HG03378 (cell line): Measurements from ENCODE around the gene MYOD1.
A peak's percentile ranks its signal among the peaks of the same experiment; 100 is the strongest.

Source experiments
- ATAC-seq: cut with Tn5 transposase; IDR thresholded peaks from one replicate; pipeline ENCODE4 v1.9.1; 2021; ENCODE audit warnings: mild to moderate bottlenecking, moderate library complexity; ENCODE audit not compliant: unreplicated experiment

MYOD1 gene

DNA sequence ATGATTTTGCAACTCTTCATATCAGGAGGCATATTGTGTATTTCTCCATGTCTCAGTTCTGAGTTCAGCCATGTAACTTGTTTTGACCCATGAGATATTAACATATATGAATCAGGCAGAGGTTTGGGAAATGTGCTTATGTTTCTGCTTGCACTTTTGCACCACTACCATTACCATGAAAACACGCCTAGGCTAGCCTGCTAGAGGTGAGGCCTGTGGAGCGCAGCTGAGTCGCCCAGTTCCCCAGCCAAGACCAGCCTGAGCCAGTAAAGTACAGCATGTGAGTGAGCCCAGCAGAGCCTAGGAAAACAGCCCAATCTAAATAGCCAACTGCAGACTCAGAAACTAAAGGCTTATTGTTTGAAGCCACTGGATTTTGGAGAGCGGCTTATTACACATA is 18.4 kb upstream of the MYOD1 start:
- no peak for ATAC-seq

- no peak for ATAC-seq
These were observed 16.5 kb upstream of the MYOD1 start for GRCh38 chr11:17702876-17703275.

GRCh38 chr11:17703951-17704350 is 15.4 kb upstream of the MYOD1 start:
- peak; percentile 53 for ATAC-seq

DNA sequence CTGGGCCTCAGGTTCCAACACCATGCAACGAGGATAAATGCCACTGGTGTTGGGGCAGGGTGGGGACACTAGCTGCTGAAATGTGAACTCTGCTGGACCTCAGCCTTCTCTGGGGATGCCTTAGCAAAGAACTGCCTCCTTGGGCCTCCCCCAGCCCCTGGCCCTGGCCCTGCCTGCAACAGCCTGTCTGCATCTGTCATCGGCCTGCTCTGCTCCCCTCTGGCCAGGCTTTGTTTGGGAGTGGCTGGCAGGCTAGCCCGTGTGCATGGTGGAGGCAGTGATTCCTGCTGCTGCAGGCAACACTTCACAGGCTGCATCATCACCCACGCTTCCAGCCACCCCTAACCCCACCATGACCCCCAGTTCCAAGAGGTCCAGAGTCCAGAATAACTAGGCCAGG is 11.5 kb upstream of the MYOD1 start:
- ATAC-seq, result no peak

DNA sequence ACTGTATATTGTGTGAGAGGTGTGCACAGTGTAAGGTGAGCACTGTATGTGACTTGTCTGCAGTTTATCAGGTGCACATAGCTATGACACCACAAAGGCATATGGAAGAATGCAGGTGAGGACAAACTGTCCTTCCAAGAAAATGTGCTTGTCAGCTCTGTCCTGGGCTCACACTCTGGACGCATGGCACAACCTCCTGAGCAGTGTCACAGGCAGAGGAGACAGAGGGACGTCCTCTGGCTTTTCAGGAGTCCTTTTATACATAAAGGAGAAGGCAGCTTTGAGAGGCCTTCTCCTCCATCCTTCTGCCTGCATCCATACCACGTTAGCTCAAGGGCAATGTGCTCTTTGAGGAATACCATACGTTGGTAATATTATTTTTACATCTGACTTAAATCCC is 7.5 kb upstream of the MYOD1 start:
- ATAC-seq, result no peak

DNA sequence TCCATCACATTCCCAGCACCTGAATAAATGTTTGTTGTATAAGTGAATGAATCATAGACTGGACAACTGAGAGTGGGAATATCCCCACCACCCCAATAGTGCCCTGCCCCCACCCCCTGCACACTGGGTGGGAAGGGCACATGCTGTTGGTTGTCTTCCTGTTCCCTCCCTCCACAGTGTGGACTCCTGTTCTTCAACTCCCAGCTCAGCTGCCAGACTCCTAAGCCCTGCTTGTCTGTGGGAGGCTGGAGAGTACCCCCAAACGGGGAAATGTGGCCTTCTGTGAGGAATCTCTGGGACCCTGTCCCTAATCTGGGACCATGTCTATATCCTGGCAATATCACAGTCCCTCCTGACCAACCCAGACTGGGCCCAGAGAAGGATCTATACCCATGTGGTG is 5.5 kb upstream of the MYOD1 start:
- ATAC-seq, result no peak

GRCh38 chr11:17714356-17714854 is 5.0 kb upstream of the MYOD1 start:
- no peak for ATAC-seq

GRCh38 chr11:17714870-17715269 is 4.5 kb upstream of the MYOD1 start:
- ATAC-seq, result no peak

DNA sequence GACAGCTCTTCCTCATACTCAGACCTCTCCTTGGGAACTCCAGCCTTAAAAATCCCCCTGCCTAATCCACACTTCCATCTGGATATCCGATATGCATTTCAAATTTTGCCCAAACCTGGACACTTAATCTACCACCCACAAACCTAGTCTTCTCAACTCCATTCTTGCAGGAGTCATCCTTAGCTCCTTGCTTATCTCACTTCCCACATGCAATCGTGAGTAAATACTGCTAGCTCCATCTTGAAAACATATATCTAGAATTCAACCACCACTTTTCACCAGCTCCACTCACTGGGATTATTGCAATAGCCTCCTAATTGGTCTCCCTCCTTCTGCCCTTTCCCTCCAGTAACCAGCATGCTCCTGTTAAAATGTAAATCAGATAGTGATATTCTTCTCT is 2.6 kb upstream of the MYOD1 start:
- ATAC-seq, result no peak

DNA sequence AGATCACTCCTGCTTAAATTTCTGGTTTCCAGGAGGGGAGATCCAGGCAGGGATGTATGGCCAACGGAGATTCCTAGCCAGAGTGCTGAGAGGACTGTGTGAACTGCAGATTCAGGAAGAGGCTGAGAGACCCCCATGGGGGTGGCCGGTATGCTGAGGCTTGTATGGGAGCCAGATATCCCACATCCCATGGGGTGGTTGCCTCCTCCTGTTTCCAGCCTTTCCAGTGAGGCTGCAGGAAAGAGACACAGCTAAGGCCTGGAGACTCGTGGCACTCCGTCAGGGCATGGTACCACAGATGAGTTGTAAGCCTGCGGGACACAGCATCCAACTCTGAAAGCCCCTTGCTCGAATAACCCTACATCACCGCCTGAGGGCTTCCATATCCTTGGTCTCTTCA is 1.4 kb upstream of the MYOD1 start:
- no peak for ATAC-seq

DNA sequence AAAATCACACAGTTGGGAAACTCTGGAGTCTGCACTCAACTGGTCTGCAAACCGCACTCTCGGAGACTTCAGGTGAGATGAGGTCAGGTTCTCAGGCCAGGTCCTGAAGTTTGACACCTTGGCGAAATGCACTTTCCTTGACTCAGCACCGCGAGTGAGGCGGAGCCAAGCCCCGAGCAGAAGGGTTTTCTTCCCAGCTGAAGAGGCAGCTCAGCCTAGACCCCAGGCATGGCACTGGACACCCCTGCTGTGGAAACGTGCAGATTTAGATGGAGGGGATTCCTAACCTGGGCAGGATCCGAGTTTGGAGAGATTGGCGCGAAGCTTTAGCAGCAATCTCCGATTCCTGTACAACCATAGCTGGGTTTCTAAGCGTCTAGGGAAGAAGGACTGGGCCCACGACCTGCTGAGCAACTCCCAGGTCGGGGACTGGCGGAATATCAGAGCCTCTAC is 835 bp upstream of the MYOD1 start:
- ATAC-seq, result no peak

GRCh38 chr11:17719938-17720795 is 796 bp downstream of the MYOD1 start:
- ATAC-seq, result no peak

DNA sequence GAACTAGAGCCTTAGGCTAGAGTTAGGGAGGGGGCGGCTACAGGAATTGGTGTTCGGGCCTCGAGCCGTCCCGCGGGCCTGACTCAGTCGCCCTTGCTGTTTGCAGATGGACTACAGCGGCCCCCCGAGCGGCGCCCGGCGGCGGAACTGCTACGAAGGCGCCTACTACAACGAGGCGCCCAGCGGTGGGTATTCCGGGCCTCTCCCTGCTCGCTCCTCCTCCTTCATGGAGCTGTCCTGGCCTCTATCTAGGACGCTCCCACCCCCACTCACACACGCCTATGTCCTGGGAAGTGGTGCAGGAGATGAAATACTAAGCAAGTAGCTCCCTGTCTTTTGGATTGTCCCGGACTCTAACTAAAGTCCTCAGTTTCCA is 1.4 kb downstream of the MYOD1 start:
- no peak for ATAC-seq

GRCh38 chr11:17721242-17721999 is 2.0 kb downstream of the MYOD1 start:
- no peak for ATAC-seq

GRCh38 chr11:17722000-17722643 is 2.8 kb downstream of the MYOD1 start:
- ATAC-seq, result no peak

- no peak for ATAC-seq
These were observed 4.9 kb downstream of the MYOD1 start for GRCh38 chr11:17724020-17724908.

DNA sequence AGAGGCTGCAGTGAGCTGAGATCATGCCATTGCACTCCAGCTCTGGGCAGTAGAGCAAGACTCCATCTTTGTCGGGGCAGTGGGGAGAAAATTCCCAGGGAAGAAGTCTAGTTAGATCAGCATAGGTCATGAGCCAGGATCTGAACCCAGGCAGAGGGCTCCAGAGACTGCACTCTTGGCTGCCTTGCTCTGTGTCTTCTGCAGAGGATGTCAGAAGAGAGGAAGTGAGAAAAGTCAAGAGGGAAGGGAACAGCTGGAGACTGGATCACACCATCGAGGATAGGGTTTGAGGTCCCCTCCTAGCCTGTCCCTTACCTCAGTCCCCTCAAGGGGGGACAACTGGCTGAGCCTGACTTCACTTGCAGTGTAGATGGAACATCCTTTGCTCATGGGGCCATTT is 5.8 kb downstream of the MYOD1 start:
- no peak for ATAC-seq

- no peak for ATAC-seq
These were observed 10.8 kb downstream of the MYOD1 start for GRCh38 chr11:17730137-17730536.

- ATAC-seq, result peak; percentile 91
These were observed 11.5 kb downstream of the MYOD1 start for GRCh38 chr11:17730608-17731462.

GRCh38 chr11:17733261-17733660 is 13.9 kb downstream of the MYOD1 start:
- no peak for ATAC-seq
